BLaER1 treated with 17β-estradiol and CSF1 and Interleukin-3, amounts not matched to agents 10 nM and 100 nM (cell line): ENCODE results near the gene CLIP4.

Experiments used
- H3K27ac ChIP-seq, 11 experiments: shearing (Covaris generic); formaldehyde crosslinking; 2 replicates each; pipeline ENCODE4 v1.8.1; 2022
- H3K27me3 ChIP-seq, 11 experiments: shearing (Covaris generic); formaldehyde crosslinking; 2 replicates each; pipeline ENCODE4 v1.8.1; 2022
- H3K36me3 ChIP-seq, 11 experiments: shearing (Covaris generic); formaldehyde crosslinking; 2 replicates each; pipeline ENCODE4 v1.8.1; 2022
- H3K4me1 ChIP-seq, 10 experiments: shearing (Covaris generic); formaldehyde crosslinking; 2 replicates each; pipeline ENCODE4 v1.8.1; 2022
- H3K4me2 ChIP-seq, 11 experiments: shearing (Covaris generic); formaldehyde crosslinking; 2 replicates each; pipeline ENCODE4 v1.8.1; 2022
- H3K4me3 ChIP-seq, 10 experiments: shearing (Covaris generic); formaldehyde crosslinking; 2 replicates each; pipeline ENCODE4 v1.8.1; 2022
- H3K9ac ChIP-seq, 11 experiments: shearing (Covaris generic); formaldehyde crosslinking; 2 replicates each; pipeline ENCODE4 v1.8.1; 2022
- H3K9me3 ChIP-seq, 11 experiments: shearing (Covaris generic); formaldehyde crosslinking; replicated peaks in 1 of 11; 2 replicates each; pipeline ENCODE4 v1.8.1; 2022
- H4K20me1 ChIP-seq, 11 experiments: shearing (Covaris generic); formaldehyde crosslinking; 2 replicates each; pipeline ENCODE4 v1.8.1; 2022
- Cebpa-rat ChIP-seq, 11 experiments: shearing (Covaris generic); IDR thresholded peaks; 2 replicates each; pipeline ENCODE4 v1.8.1; 2022

Gene CLIP4

GRCh38 chr2:29196792-29197788 lies 81.9 kb downstream of the CLIP4 start:
- Histone ChIP-seq H3K4me3 (no peak overlapping the region), H3K4me1 (0 out of 20 replicates have a peak, but pooled peaks cover 0 to 8% (median 0%) of the 10 kb centered on the region in 10 experiments), H4K20me1 (no peaks in the 10 kb centered on the region), H3K27ac (no peak overlapping the region), H3K36me3 (no peaks in the 10 kb centered on the region; a peak in 1 of 22 replicates), H3K9me3 (no peaks in the 10 kb centered on the region), H3K4me2 (no peak overlapping the region), H3K9ac (no peak overlapping the region), H3K27me3 (no peaks in the 10 kb centered on the region)
- TF ChIP-seq Cebpa-rat (IDR thresholded peaks at IDR 0.05): no peak

- peaks cover 0 to 4% (median 0%) of the 10 kb centered on the region in 11 experiments; a peak in 1 of 22 replicates for H3K36me3 ChIP-seq
- H3K4me1 ChIP-seq: 0 out of 20 replicates have a peak, but pooled peaks cover 0 to 6% (median 0%) of the 10 kb centered on the region in 10 experiments
- 0 out of 22 replicates have a peak overlapping the region, but pooled peaks of 1 of the 11 experiments have one; percentile 24 for H3K9ac ChIP-seq
- H3K27ac ChIP-seq: no peak overlapping the region
- no peaks in the 10 kb centered on the region for H3K27me3 ChIP-seq
- H3K9me3 ChIP-seq: no peaks in the 10 kb centered on the region
- H3K4me3 ChIP-seq: no peak overlapping the region
- no peak for TF ChIP-seq Cebpa-rat (IDR thresholded peaks at IDR 0.05)
- H3K4me2 ChIP-seq: 0 out of 22 replicates have a peak overlapping the region, but pooled peaks of 1 of the 11 experiments have one; percentile 11
- no peaks in the 10 kb centered on the region for H4K20me1 ChIP-seq
Measured at GRCh38 chr2:29201979-29202378, 86.8 kb downstream of the CLIP4 start.

GRCh38 chr2:29202819-29203495 lies 87.7 kb downstream of the CLIP4 start:
- H3K36me3 ChIP-seq: peaks cover 0 to 4% (median 0%) of the 10 kb centered on the region in 11 experiments; a peak in 1 of 22 replicates

GRCh38 chr2:29206941-29207340 lies 91.7 kb downstream of the CLIP4 start:
- H3K27ac ChIP-seq: no peak overlapping the region
- H3K36me3 ChIP-seq: peaks cover 0 to 9% (median 0%) of the 10 kb centered on the region in 11 experiments; a peak in 1 of 22 replicates
- no peak overlapping the region for H3K9ac ChIP-seq
- TF ChIP-seq Cebpa-rat (IDR thresholded peaks at IDR 0.05): no peak
- H3K9me3 ChIP-seq: no peaks in the 10 kb centered on the region
- H3K4me2 ChIP-seq: no peak overlapping the region
- H4K20me1 ChIP-seq: no peaks in the 10 kb centered on the region
- H3K4me3 ChIP-seq: no peak overlapping the region
- H3K4me1 ChIP-seq: peaks cover 0 to 7% (median under 1%) of the 10 kb centered on the region in 10 experiments; a peak in 8 of 20 replicates
- H3K27me3 ChIP-seq: no peaks in the 10 kb centered on the region

More at GRCh38 chr2:29202819-29203495, 87.7 kb downstream of the CLIP4 start:
- H3K4me3 ChIP-seq: no peak overlapping the region
- no peak overlapping the region for H3K27ac ChIP-seq
- no peaks in the 10 kb centered on the region for H3K4me1 ChIP-seq
- H3K27me3 ChIP-seq: no peaks in the 10 kb centered on the region
- H3K4me2 ChIP-seq: no peak overlapping the region
- H3K9ac ChIP-seq: no peak overlapping the region
- no peaks in the 10 kb centered on the region for H3K9me3 ChIP-seq
- no peak for TF ChIP-seq Cebpa-rat (IDR thresholded peaks at IDR 0.05)
- H4K20me1 ChIP-seq: no peaks in the 10 kb centered on the region

GRCh38 chr2:29207352-29208148 lies 92.3 kb downstream of the CLIP4 start:
- no peaks in the 10 kb centered on the region for H4K20me1 ChIP-seq
- no peak for TF ChIP-seq Cebpa-rat (IDR thresholded peaks at IDR 0.05)
- no peak overlapping the region for H3K4me3 ChIP-seq
- no peaks in the 10 kb centered on the region for H3K9me3 ChIP-seq
- H3K9ac ChIP-seq: no peak overlapping the region
- H3K4me2 ChIP-seq: no peak overlapping the region
- H3K36me3 ChIP-seq: peaks cover 0 to 9% (median 0%) of the 10 kb centered on the region in 11 experiments; a peak in 1 of 22 replicates
- H3K27me3 ChIP-seq: no peaks in the 10 kb centered on the region
- no peak overlapping the region for H3K27ac ChIP-seq
- H3K4me1 ChIP-seq: peaks cover 0 to 13% (median 6%) of the 10 kb centered on the region in 10 experiments; a peak in 11 of 20 replicates

- H3K27ac ChIP-seq: no peak overlapping the region
- TF ChIP-seq Cebpa-rat (IDR thresholded peaks at IDR 0.05): no peak
Measured at GRCh38 chr2:29209551-29209950, 94.3 kb downstream of the CLIP4 start.

GRCh38 chr2:29212009-29212408 lies 96.8 kb downstream of the CLIP4 start:
- Histone ChIP-seq H3K9me3 (no peaks in the 10 kb centered on the region), H3K27me3 (no peaks in the 10 kb centered on the region), H4K20me1 (no peaks in the 10 kb centered on the region), H3K4me2 (peak overlapping the region in 6 of 11 experiments; percentile 35 to 72 (median 56); a peak in 11 of 22 replicates), H3K4me1 (peaks cover 5 to 35% (median 18%) of the 10 kb centered on the region in 10 experiments; a peak in 13 of 20 replicates), H3K27ac (peak overlapping the region in 1 of 11 experiments; percentile 29; a peak in 3 of 22 replicates), H3K4me3 (no peak overlapping the region), H3K9ac (no peak overlapping the region), H3K36me3 (peaks cover 0 to 5% (median 0%) of the 10 kb centered on the region in 11 experiments; a peak in 1 of 22 replicates)
- no peak for TF ChIP-seq Cebpa-rat (IDR thresholded peaks at IDR 0.05)

More at GRCh38 chr2:29209551-29209950, 94.3 kb downstream of the CLIP4 start:
- Histone ChIP-seq H3K9ac (no peak overlapping the region), H3K36me3 (peaks cover 0 to 9% (median 0%) of the 10 kb centered on the region in 11 experiments; a peak in 1 of 22 replicates), H3K4me3 (no peak overlapping the region), H3K27me3 (no peaks in the 10 kb centered on the region), H3K9me3 (no peaks in the 10 kb centered on the region), H3K4me1 (peaks cover 5 to 33% (median 18%) of the 10 kb centered on the region in 10 experiments; a peak in 13 of 20 replicates), H4K20me1 (no peaks in the 10 kb centered on the region), H3K4me2 (no peak overlapping the region)

- H3K27ac ChIP-seq: no peak overlapping the region
- no peak for TF ChIP-seq Cebpa-rat (IDR thresholded peaks at IDR 0.05)
Measured at GRCh38 chr2:29213888-29214291, 98.7 kb downstream of the CLIP4 start.

More at GRCh38 chr2:29213888-29214291, 98.7 kb downstream of the CLIP4 start:
- peaks cover 5 to 35% (median 18%) of the 10 kb centered on the region in 10 experiments; a peak in 13 of 20 replicates for H3K4me1 ChIP-seq
- H3K9ac ChIP-seq: no peak overlapping the region
- H3K27me3 ChIP-seq: no peaks in the 10 kb centered on the region
- peak overlapping the region in 8 of 11 experiments; percentile 3 to 72 (median 56); a peak in 15 of 22 replicates for H3K4me2 ChIP-seq
- H3K9me3 ChIP-seq: no peaks in the 10 kb centered on the region
- no peak overlapping the region for H3K4me3 ChIP-seq
- no peaks in the 10 kb centered on the region for H4K20me1 ChIP-seq
- H3K36me3 ChIP-seq: peaks cover 0 to 5% (median 0%) of the 10 kb centered on the region in 11 experiments; a peak in 1 of 22 replicates
